Activated CD4-positive, alpha-beta T cell treated with anti-CD3 and anti-CD28 coated beads, Interleukin-2, Interleukin-4, amounts not matched to agents 100 ng/mL and 50 ng/mL, durations not matched to agents 16 hours and 8 hours (primary cell): ENCODE results near the gene CXCL16.
"Not testable (repeated sequence)": the region's sequence is repeated elsewhere in the genome, so short reads cannot be mapped to it uniquely, and the experiment has no call there.

Experiments
- DNase-seq: peaks from one replicate; pipeline ENCODE4 v3.0.0-alpha.2; 2020; ENCODE audit warnings: low spot score

The CXCL16 gene

GRCh38 chr17:4699401-4700056 is 40.2 kb downstream of the CXCL16 start:
- not testable (repeated sequence) for DNase-seq

- peak; percentile 81 for DNase-seq
Observed at GRCh38 chr17:4696437-4696805, 43.3 kb downstream of the CXCL16 start.

- no peak for DNase-seq
Observed at GRCh38 chr17:4693416-4693815, 46.3 kb downstream of the CXCL16 start.

- no peak for DNase-seq
Observed at GRCh38 chr17:4691686-4692085, 48.0 kb downstream of the CXCL16 start.

GRCh38 chr17:4690745-4691144 is 49.0 kb downstream of the CXCL16 start:
- DNase-seq: no peak

- not testable (repeated sequence) for DNase-seq
Observed at GRCh38 chr17:4689872-4690271, 49.9 kb downstream of the CXCL16 start.

- not testable (repeated sequence) for DNase-seq
Observed at GRCh38 chr17:4683739-4684138, 56.0 kb downstream of the CXCL16 start.
